ENCODE data around the gene KNDC1.
"Not testable (repeated sequence)": the region's sequence is repeated elsewhere in the genome, so short reads cannot be mapped to it uniquely, and the experiment has no call there.

DNA sequence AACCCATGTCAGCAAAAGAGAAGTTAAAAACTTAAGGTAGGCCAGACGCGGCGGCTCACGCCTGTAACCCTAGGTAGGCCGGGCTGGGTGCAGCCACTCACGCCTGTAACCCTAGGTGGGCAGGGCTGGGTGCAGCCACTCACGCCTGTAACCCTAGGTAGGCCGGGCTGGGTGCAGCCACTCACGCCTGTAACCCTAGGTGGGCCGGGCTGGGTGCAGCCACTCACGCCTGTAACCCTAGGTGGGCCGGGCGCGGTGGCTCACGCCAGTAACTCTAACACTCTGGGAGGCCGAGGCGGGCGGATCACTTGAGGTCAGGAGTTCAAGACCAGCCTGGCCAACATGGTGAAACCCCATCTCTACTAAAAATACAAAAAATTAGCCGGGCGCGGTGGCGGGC is 61.7 kb downstream of the KNDC1 start:
- TF ChIP-seq CTCF (IDR thresholded peaks at IDR 0.05 in 2 of 3, conservative IDR thresholded peaks at IDR 0.05 in 1 of 3; ENCODE audit: control insufficient read depth in 2 of 3, extremely low read depth in 1 of 3, insufficient read depth in 1 of 3, low read depth in 3 of 3, low read length in 3 of 3); CHD2 (IDR thresholded peaks at IDR 0.05; ENCODE audit: borderline replicate concordance, low read depth, low read length); YBX1 (IDR thresholded peaks at IDR 0.05); USF1 (IDR thresholded peaks at IDR 0.05; ENCODE audit: borderline replicate concordance, extremely low read length, insufficient read depth, low read depth, low read length): not testable (repeated sequence)
- TF ChIP-seq, protein P1, sequence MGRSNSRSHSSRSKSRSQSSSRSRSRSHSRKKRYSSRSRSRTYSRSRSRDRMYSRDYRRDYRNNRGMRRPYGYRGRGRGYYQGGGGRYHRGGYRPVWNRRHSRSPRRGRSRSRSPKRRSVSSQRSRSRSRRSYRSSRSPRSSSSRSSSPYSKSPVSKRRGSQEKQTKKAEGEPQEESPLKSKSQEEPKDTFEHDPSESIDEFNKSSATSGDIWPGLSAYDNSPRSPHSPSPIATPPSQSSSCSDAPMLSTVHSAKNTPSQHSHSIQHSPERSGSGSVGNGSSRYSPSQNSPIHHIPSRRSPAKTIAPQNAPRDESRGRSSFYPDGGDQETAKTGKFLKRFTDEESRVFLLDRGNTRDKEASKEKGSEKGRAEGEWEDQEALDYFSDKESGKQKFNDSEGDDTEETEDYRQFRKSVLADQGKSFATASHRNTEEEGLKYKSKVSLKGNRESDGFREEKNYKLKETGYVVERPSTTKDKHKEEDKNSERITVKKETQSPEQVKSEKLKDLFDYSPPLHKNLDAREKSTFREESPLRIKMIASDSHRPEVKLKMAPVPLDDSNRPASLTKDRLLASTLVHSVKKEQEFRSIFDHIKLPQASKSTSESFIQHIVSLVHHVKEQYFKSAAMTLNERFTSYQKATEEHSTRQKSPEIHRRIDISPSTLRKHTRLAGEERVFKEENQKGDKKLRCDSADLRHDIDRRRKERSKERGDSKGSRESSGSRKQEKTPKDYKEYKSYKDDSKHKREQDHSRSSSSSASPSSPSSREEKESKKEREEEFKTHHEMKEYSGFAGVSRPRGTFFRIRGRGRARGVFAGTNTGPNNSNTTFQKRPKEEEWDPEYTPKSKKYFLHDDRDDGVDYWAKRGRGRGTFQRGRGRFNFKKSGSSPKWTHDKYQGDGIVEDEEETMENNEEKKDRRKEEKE (IDR thresholded peaks at IDR 0.05): not testable (repeated sequence)
- TF ChIP-seq, protein P2, sequence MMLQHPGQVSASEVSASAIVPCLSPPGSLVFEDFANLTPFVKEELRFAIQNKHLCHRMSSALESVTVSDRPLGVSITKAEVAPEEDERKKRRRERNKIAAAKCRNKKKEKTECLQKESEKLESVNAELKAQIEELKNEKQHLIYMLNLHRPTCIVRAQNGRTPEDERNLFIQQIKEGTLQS (IDR thresholded peaks at IDR 0.05; ENCODE audit: borderline replicate concordance, extremely low read depth, low read depth, low read length): not testable (repeated sequence)
